A549 (cell line): ENCODE measurements around the gene SIGLEC7. TPM values are rescaled to one million over a fixed set of nuclear protein-coding genes. Genes with fewer than 3 reads are reported as not detected.
"Not testable (repeated sequence)": the region's sequence is repeated elsewhere in the genome, so short reads cannot be mapped to it uniquely, and the experiment has no call there.

Experiments
- ATAC-seq, 2 experiments: fragments of 200-7000 bp in 1 of 2; fragments of >200 bp in 1 of 2; cut with Nextera tagmentation in 1 of 2; cut with Tn5 transposase in 1 of 2; 3 replicates each; pipeline versions ENCODE4 v1.8.0 to v1.9.1; 2018 to 2020; ENCODE audit warnings: mild to moderate bottlenecking in 1 of 2, moderate library complexity in 1 of 2
- CTCF ChIA-PET: fragments of 300-600 bp; sonication (Branson Sonifier 250); formaldehyde crosslinking; extraction: SDS; loops from one replicate; lab custom pipeline; 2021; ENCODE audit warnings: antibody characterized with exemption, inconsistent platforms; lab: Yijun Ruan, JAX
- POLR2A ChIA-PET: fragments of 350-600 bp; formaldehyde crosslinking; extraction: SDS; loops from one replicate; lab custom pipeline; 2021; ENCODE audit warnings: antibody characterized with exemption, inconsistent platforms; lab: Yijun Ruan, JAX
- DNase-seq, 2 experiments: peaks; one replicate each; pipeline versions ENCODE4 v3.0.0 to v3.0.0-alpha.2; 2011 to 2016; ENCODE audit warnings: low read depth in 1 of 2, low spot score in 1 of 2
- FAIRE-seq: peaks from 2 replicates; lab custom pipeline; 2011; peaks lifted over from hg19 to GRCh38; lab: Jason Lieb, UNC
- H3K27ac ChIP-seq, 2 experiments: fragments of >200 bp; sonication (Bioruptor Twin); formaldehyde crosslinking; 3 replicates each; pipeline ENCODE4 v1.5.1; 2016 to 2017
- H3K4me1 ChIP-seq: fragments of >200 bp; sonication (Bioruptor Twin); formaldehyde crosslinking; 3 replicates; pipeline ENCODE4 v1.6.1; 2016
- H3K4me2 ChIP-seq: fragments of >200 bp; sonication (Bioruptor Twin); formaldehyde crosslinking; 3 replicates; pipeline ENCODE4 v1.6.1; 2016
- H3K4me3 ChIP-seq: fragments of >200 bp; sonication (Bioruptor Twin); formaldehyde crosslinking; 3 replicates; pipeline ENCODE4 v1.5.1; 2016
- H3K9me3 ChIP-seq: fragments of >200 bp; sonication (Bioruptor Twin); formaldehyde crosslinking; 3 replicates; pipeline ENCODE4 v1.6.1; 2016
- BCL3 ChIP-seq: fragments of >200 bp; sonication (Bioruptor Twin); formaldehyde crosslinking; IDR thresholded peaks from 3 replicates; pipeline ENCODE4 v1.6.1; 2016
- CBX2 ChIP-seq: fragments of 200-600 bp; sonication (generic); IDR thresholded peaks from 2 replicates; pipeline ENCODE4 v1.6.1; 2016; ENCODE audit warnings: low read depth, mild to moderate bottlenecking, borderline replicate concordance
- CHD2 ChIP-seq: fragments of 150-350 bp; IDR thresholded peaks from 2 replicates; pipeline ENCODE4 v1.6.1; 2014; ENCODE audit warnings: low read length; ENCODE audit not compliant: partially characterized antibody
- CTCF ChIP-seq: fragments of >200 bp; sonication (Bioruptor Twin); formaldehyde crosslinking; IDR thresholded peaks from 3 replicates; pipeline ENCODE4 v1.5.1; 2016
- E2F6 ChIP-seq: IDR thresholded peaks from 2 replicates; pipeline ENCODE4 v1.6.1; 2012; ENCODE audit warnings: low read depth, borderline replicate concordance
- EHF ChIP-seq: fragments of 250-450 bp; sonication (Bioruptor Pico); IDR thresholded peaks from 2 replicates; pipeline ENCODE4 v1.5.0; 2020; ENCODE audit warnings: mild to moderate bottlenecking
- EHMT2 ChIP-seq: fragments of 200-600 bp; sonication (generic); IDR thresholded peaks from 2 replicates; pipeline ENCODE4 v1.6.1; 2016; ENCODE audit warnings: antibody characterized with exemption, low read depth, mild to moderate bottlenecking, moderate library complexity
- EP300 ChIP-seq, 2 experiments: fragments of >200 bp; sonication (Bioruptor Twin); formaldehyde crosslinking; IDR thresholded peaks; 2 replicates in 1 of 2; 3 replicates in 1 of 2; pipeline ENCODE4 v1.6.1; 2016 to 2017
- FOSB ChIP-seq: fragments of 250-450 bp; sonication (Bioruptor Pico); IDR thresholded peaks from 2 replicates; pipeline ENCODE4 v1.5.0; 2020; ENCODE audit warnings: mild to moderate bottlenecking, moderate library complexity
- FOSL2 ChIP-seq, 2 experiments: fragments of 450-650 bp in 1 of 2; fragments of >200 bp in 1 of 2; sonication (Bioruptor Twin) in 1 of 2; formaldehyde crosslinking; IDR thresholded peaks; 2 replicates each; pipeline versions ENCODE4 v1.5.0 to v1.6.1; 2016 to 2020; ENCODE audit warnings: mild to moderate bottlenecking in 1 of 2, moderate library complexity in 1 of 2
- GATA3 ChIP-seq: IDR thresholded peaks from 2 replicates; pipeline ENCODE4 v1.6.1; 2012; ENCODE audit warnings: borderline replicate concordance
- HMGXB4 ChIP-seq: fragments of 250-450 bp; sonication (Bioruptor Pico); IDR thresholded peaks from 2 replicates; pipeline ENCODE4 v1.5.0; 2021; ENCODE audit warnings: mild to moderate bottlenecking, moderate library complexity, borderline replicate concordance
- HOXB13 ChIP-seq: fragments of 250-450 bp; sonication (Bioruptor Pico); IDR thresholded peaks from 2 replicates; pipeline ENCODE4 v1.5.0; 2020; ENCODE audit warnings: low read depth, mild to moderate bottlenecking, moderate library complexity
- HOXB5 ChIP-seq: fragments of 250-450 bp; sonication (Bioruptor Pico); IDR thresholded peaks from 2 replicates; pipeline ENCODE4 v1.5.0; 2020; ENCODE audit warnings: mild to moderate bottlenecking, moderate library complexity
- JUN ChIP-seq, 2 experiments: fragments of >200 bp; sonication (Bioruptor Twin); formaldehyde crosslinking; IDR thresholded peaks; 2 replicates in 1 of 2; 3 replicates in 1 of 2; pipeline ENCODE4 v1.6.1; 2016 to 2017
- MYC ChIP-seq: IDR thresholded peaks from 2 replicates; pipeline ENCODE4 v1.6.1; 2012; ENCODE audit warnings: mild to moderate bottlenecking, inconsistent platforms, low read length, improper control_type of control experiment, borderline replicate concordance
- PHF8 ChIP-seq: fragments of 200-600 bp; sonication (generic); IDR thresholded peaks from 2 replicates; pipeline ENCODE4 v1.6.1; 2016; ENCODE audit warnings: low read depth, mild to moderate bottlenecking, antibody characterized with exemption, moderate library complexity, borderline replicate concordance
- POLR2AphosphoS2 ChIP-seq: conservative IDR thresholded peaks from 2 replicates; pipeline ENCODE4 v1.6.1; 2012; ENCODE audit warnings: low read length, improper control_type of control experiment, inconsistent platforms
- SMC3 ChIP-seq: fragments of >200 bp; sonication (Bioruptor Twin); formaldehyde crosslinking; IDR thresholded peaks from 3 replicates; pipeline ENCODE4 v1.6.1; 2018; ENCODE audit warnings: inconsistent platforms
- TFCP2L1 ChIP-seq: fragments of 250-450 bp; sonication (Bioruptor Pico); IDR thresholded peaks from 2 replicates; pipeline ENCODE4 v1.5.0; 2021; ENCODE audit warnings: mild to moderate bottlenecking
- USF2 ChIP-seq: fragments of 450-650 bp; IDR thresholded peaks from 2 replicates; pipeline ENCODE4 v1.6.1; 2014; ENCODE audit warnings: antibody characterized with exemption
- ZFP36 ChIP-seq: fragments of 450-650 bp; IDR thresholded peaks from 2 replicates; pipeline ENCODE4 v1.6.1; 2014; ENCODE audit warnings: borderline replicate concordance; ENCODE audit not compliant: partially characterized antibody
- WGBS: methylation state at CpG from one replicate; pipeline ENCODE4 v1.1.6; 2017; ENCODE audit errors: missing lambda C conversion rate; 5-methylcytosine and 5-hydroxymethylcytosine counted together
- polyA plus RNA-seq, 4 experiments: library from polyadenylated mRNA; depleted of rRNA in 3 of 4; stranded (reverse); fragments of >200 nt; fragmentation: RNase III in 1 of 4; extraction: RNeasy Plus Mini Kit Qiagen cat#74134 plus additional on column Dnase treatment in 1 of 4; gene quantifications; 2 replicates in 3 of 4; 3 replicates in 1 of 4; pipeline ENCODE4 v1.2.3, GENCODE V29; 2011 to 2017

SIGLEC7 gene
- polyA plus RNA-seq, 2 of the 4 experiments (the other 2 are of a cell fraction): not detected

GRCh38 chr19:51140441-51140840, 1.7 kb upstream of the SIGLEC7 start:
- ChIA-PET POLR2A (no interaction called here), CTCF (interaction anchor here (0.8 to 1.1 kb wide), 2 partner anchors 10 to 18 kb away, joined by 3 read pairs; no protein-coding TSS in a partner anchor)
- no peak overlapping the region for H3K4me2 ChIP-seq
- no peak for TF ChIP-seq MYC
- no peak for TF ChIP-seq GATA3
- TF ChIP-seq CHD2: no peak
- no peak for TF ChIP-seq HOXB5 (CRISPR knock-in tag)
- TF ChIP-seq TFCP2L1: no peak
- no peak for TF ChIP-seq BCL3
- TF ChIP-seq SMC3: no peak
- no peak for TF ChIP-seq CBX2
- TF ChIP-seq POLR2AphosphoS2: no peak
- no peak for TF ChIP-seq FOSL2 (IDR thresholded peaks at IDR 0.05)
- TF ChIP-seq FOSL2 (CRISPR knock-in tag; IDR thresholded peaks at IDR 0.05): no peak
- TF ChIP-seq HMGXB4 (CRISPR knock-in tag): no peak
- no peak for TF ChIP-seq CTCF
- H3K9me3 ChIP-seq: peaks cover 8% of the 10 kb centered on the region
- no peak for FAIRE-seq
- no peaks in the 10 kb centered on the region for H3K4me1 ChIP-seq
- H3K4me3 ChIP-seq: no peak overlapping the region
- WGBS: 42% methylated on average over 6 of the region's 6 CpGs
- no peak for ATAC-seq
- no peak overlapping the region for H3K27ac ChIP-seq
- no peak for DNase-seq

GRCh38 chr19:51141181-51141580, 920 bp upstream of the SIGLEC7 start:
- Histone ChIP-seq H3K4me2 (no peak overlapping the region), H3K27ac (no peak overlapping the region), H3K9me3 (peaks cover 5% of the 10 kb centered on the region; the same call in 2 of the 3 replicates), H3K4me1 (no peaks in the 10 kb centered on the region), H3K4me3 (no peak overlapping the region)
- DNase-seq (no peak), FAIRE-seq (no peak), ATAC-seq (no peak)
- ChIA-PET CTCF (interaction anchor here (0.7 to 0.8 kb wide), 3 partner anchors 15 to 435 kb away, joined by 3 read pairs; no protein-coding TSS in a partner anchor), POLR2A (no interaction called here)
- WGBS: 46% methylated on average over 6 of the region's 6 CpGs
- TF ChIP-seq ZFP36 (no peak), HOXB13 (CRISPR knock-in tag) (no peak), EHMT2 (no peak), JUN (IDR thresholded peaks at IDR 0.05) (no peak), FOSL2 (IDR thresholded peaks at IDR 0.05) (no peak), FOSL2 (CRISPR knock-in tag; IDR thresholded peaks at IDR 0.05) (no peak), HMGXB4 (CRISPR knock-in tag) (no peak), PHF8 (no peak), FOSB (CRISPR knock-in tag) (no peak), USF2 (no peak), E2F6 (no peak), EHF (CRISPR knock-in tag) (no peak), EP300 (IDR thresholded peaks at IDR 0.05) (no peak)

- H3K4me3 ChIP-seq, ATAC-seq, H3K4me2 ChIP-seq, FAIRE-seq, DNase-seq, H3K27ac ChIP-seq, H3K9me3 ChIP-seq, POLR2A ChIA-PET, H3K4me1 ChIP-seq: not testable (repeated sequence)
- WGBS: 37% methylated on average over 14 of the region's 15 CpGs
- CTCF ChIA-PET: interaction anchor here (0.7 to 1.3 kb wide), 2 partner anchors 12 to 14 kb away, joined by 3 read pairs; no protein-coding TSS in a partner anchor
These were observed 841 bp downstream of the SIGLEC7 start for GRCh38 chr19:51142809-51143475.
